ENCODE data around the gene KIF26B. TPM values are rescaled to one million over a fixed set of nuclear protein-coding genes. Genes with fewer than 3 reads are reported as not detected.

The KIF26B gene
- total and polyA plus RNA-seq, 2 experiments from 2014 or later = 0.03 to 0.76 TPM

DNA sequence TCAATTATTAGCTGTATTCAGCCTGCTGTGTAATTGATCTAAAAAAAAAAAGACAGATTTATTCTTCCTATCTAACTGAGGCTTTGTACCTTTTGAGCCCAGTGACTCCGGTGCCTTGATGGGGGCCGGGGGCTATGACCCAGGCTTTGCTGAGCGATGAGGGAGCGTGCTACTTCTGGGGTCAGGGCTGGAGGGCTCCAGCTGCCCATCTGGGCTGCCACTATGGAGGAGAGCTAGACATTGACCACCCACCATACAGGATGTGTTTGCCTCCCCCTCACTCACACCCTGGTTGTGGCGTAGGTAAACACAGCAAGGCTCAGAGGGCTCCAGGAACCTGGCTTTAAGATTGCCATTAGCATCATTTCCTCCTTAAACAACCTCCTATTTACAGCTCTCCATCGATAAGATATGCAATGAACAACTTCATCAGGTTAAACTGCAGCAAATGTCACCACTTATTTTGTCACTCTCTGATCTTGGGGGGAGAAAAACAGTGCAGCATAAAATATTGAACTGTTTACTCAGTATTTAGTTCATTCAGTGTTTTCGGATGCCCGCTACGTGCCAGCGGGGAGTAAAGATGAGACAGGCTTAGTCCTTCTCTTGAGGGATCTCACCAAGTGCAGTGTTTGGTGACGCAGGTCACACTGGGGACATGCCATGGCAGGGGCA is 231.6 kb downstream of the KIF26B start:
- Histone ChIP-seq H3K4me3 (no peak overlapping the region), H3K79me2 (replicated peaks; ENCODE audit: insufficient read depth) (no peaks in the 10 kb centered on the region), H3K27me3 (ENCODE audit: insufficient read depth) (no peaks in the 10 kb centered on the region), H4K20me1 (replicated peaks; ENCODE audit: insufficient read depth) (0 out of 2 replicates have a peak, but pooled peaks cover 3% of the 10 kb centered on the region), H3F3A (replicated peaks; ENCODE audit: low read depth) (no peaks in the 10 kb centered on the region), H3K36me3 (ENCODE audit: insufficient read depth) (no peaks in the 10 kb centered on the region), H3K4me1 (ENCODE audit: insufficient read depth) (no peaks in the 10 kb centered on the region), H3K4me2 (no peak overlapping the region), H3K9me2 (ENCODE audit: insufficient read depth) (no peaks in the 10 kb centered on the region), H3K27ac (ENCODE audit: low read depth) (no peak overlapping the region), H2AFZ (no peak overlapping the region)
- H3K36me3 Mint-ChIP-seq (ENCODE audit: low read depth) = no peaks in the 10 kb centered on the region
- peaks cover 4% of the 10 kb centered on the region for H3K27me3 Mint-ChIP-seq (ENCODE audit: insufficient read depth, low read depth, poor library complexity)
- DNase-seq (ENCODE audit: low spot score) (no peak), ATAC-seq (no peak)
- no peaks in the 10 kb centered on the region for H3K9me3 Mint-ChIP-seq
- no peak overlapping the region for H3K4me3 Mint-ChIP-seq
- no peak overlapping the region for H3K27ac Mint-ChIP-seq
- TF ChIP-seq ZNF331 (CRISPR knock-in tag; IDR thresholded peaks at IDR 0.05; ENCODE audit: low read depth) (no peak), NANOG (IDR thresholded peaks at IDR 0.05; ENCODE audit: borderline replicate concordance) (no peak), EZH2phosphoT487 (IDR thresholded peaks at IDR 0.05; ENCODE audit: unreplicated experiment) (no peak)
- peaks cover 15% of the 10 kb centered on the region; the same call in 2 of the 3 replicates for H3K4me1 Mint-ChIP-seq

GRCh38 chr1:245388687-245389086 is 233.9 kb downstream of the KIF26B start:
- no peak overlapping the region for H3K27ac Mint-ChIP-seq
- H3K27ac ChIP-seq (ENCODE audit: low read depth) = no peak overlapping the region
- H3K36me3 Mint-ChIP-seq (ENCODE audit: low read depth) = no peaks in the 10 kb centered on the region
- no peak overlapping the region for H3K4me3 Mint-ChIP-seq
- H3K4me3 ChIP-seq = no peak overlapping the region
- DNase-seq (ENCODE audit: low spot score) (no peak), ATAC-seq (no peak)
- H3K9me3 Mint-ChIP-seq = no peaks in the 10 kb centered on the region
- TF ChIP-seq ZNF331 (CRISPR knock-in tag; IDR thresholded peaks at IDR 0.05; ENCODE audit: low read depth) (no peak), JUNB (IDR thresholded peaks at IDR 0.05; ENCODE audit: unreplicated experiment) (no peak), NANOG (IDR thresholded peaks at IDR 0.05; ENCODE audit: borderline replicate concordance) (no peak), STAT1 (IDR thresholded peaks at IDR 0.05; ENCODE audit: unreplicated experiment) (no peak), ETS1 (IDR thresholded peaks at IDR 0.05) (no peak), POLR2AphosphoS5 (IDR thresholded peaks at IDR 0.05; ENCODE audit: low read depth) (no peak), ZNF114 (CRISPR knock-in tag; IDR thresholded peaks at IDR 0.05) (no peak), ZNF462 (CRISPR knock-in tag; IDR thresholded peaks at IDR 0.05) (no peak), CREB1 (CRISPR knock-in tag; IDR thresholded peaks at IDR 0.05; ENCODE audit: low read depth) (no peak)
- TF ChIP-seq, protein P1, sequence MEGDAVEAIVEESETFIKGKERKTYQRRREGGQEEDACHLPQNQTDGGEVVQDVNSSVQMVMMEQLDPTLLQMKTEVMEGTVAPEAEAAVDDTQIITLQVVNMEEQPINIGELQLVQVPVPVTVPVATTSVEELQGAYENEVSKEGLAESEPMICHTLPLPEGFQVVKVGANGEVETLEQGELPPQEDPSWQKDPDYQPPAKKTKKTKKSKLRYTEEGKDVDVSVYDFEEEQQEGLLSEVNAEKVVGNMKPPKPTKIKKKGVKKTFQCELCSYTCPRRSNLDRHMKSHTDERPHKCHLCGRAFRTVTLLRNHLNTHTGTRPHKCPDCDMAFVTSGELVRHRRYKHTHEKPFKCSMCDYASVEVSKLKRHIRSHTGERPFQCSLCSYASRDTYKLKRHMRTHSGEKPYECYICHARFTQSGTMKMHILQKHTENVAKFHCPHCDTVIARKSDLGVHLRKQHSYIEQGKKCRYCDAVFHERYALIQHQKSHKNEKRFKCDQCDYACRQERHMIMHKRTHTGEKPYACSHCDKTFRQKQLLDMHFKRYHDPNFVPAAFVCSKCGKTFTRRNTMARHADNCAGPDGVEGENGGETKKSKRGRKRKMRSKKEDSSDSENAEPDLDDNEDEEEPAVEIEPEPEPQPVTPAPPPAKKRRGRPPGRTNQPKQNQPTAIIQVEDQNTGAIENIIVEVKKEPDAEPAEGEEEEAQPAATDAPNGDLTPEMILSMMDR (conservative IDR thresholded peaks at IDR 0.05; ENCODE audit: low read depth in 2 of 2) = no peak
- no peaks in the 10 kb centered on the region for H3K4me1 ChIP-seq (ENCODE audit: insufficient read depth)
- H3K79me2 ChIP-seq (replicated peaks; ENCODE audit: insufficient read depth) = no peaks in the 10 kb centered on the region
- peaks cover 2% of the 10 kb centered on the region for H3K27me3 Mint-ChIP-seq (ENCODE audit: insufficient read depth, low read depth, poor library complexity)
- H2AFZ ChIP-seq = peak overlapping the region; percentile 53; the same call in 1 of the 2 replicates
- no peaks in the 10 kb centered on the region for H3K36me3 ChIP-seq (ENCODE audit: insufficient read depth)
- H3K4me1 Mint-ChIP-seq = peaks cover 6% of the 10 kb centered on the region; the same call in 2 of the 3 replicates
- H3K9me2 ChIP-seq (ENCODE audit: insufficient read depth) = no peaks in the 10 kb centered on the region
- no peaks in the 10 kb centered on the region for H3F3A ChIP-seq (replicated peaks; ENCODE audit: low read depth)
- no peak overlapping the region for H3K4me2 ChIP-seq
- 0 out of 2 replicates have a peak, but pooled peaks cover 3% of the 10 kb centered on the region for H4K20me1 ChIP-seq (replicated peaks; ENCODE audit: insufficient read depth)
- H3K27me3 ChIP-seq (ENCODE audit: insufficient read depth) = no peaks in the 10 kb centered on the region
